ENCODE data around the gene SRC. TPM values are rescaled to one million over a fixed set of nuclear protein-coding genes. Genes with fewer than 3 reads are reported as not detected.
A peak's percentile ranks its signal among the peaks of the same experiment; 100 is the strongest.

SRC gene
- polyA plus RNA-seq, 1 of the 3 experiments (the other 2 are of a cell fraction) = 23.8 TPM

GRCh38 chr20:37408302-37409193 lies 62.6 kb downstream of the SRC start:
- Histone ChIP-seq H3K9me3 (no peaks in the 10 kb centered on the region), H3K4me2 (no peak overlapping the region), H3K9ac (no peak overlapping the region), H3K9me2 (no peaks in the 10 kb centered on the region), H3K4me1 (ENCODE audit: control insufficient read depth in 1 of 2, insufficient read depth in 2 of 2, low read depth in 1 of 2, low read length in 1 of 2) (peaks cover 0 to 49% of the 10 kb centered on the region in 2 experiments; a peak in 1 of 4 replicates), H3K36me3 (replicated peaks in 1 of 2; ENCODE audit: control insufficient read depth in 1 of 2, insufficient read depth in 2 of 2, low read length in 1 of 2) (peaks cover 0 to 5% of the 10 kb centered on the region in 2 experiments), H2AFZ (ENCODE audit: low read depth) (no peak overlapping the region), H3F3A (replicated peaks; ENCODE audit: insufficient read depth) (peaks cover 16% of the 10 kb centered on the region), H4K20me1 (ENCODE audit: insufficient read depth) (no peaks in the 10 kb centered on the region), H3K27ac (ENCODE audit: low read depth in 2 of 2, low read length in 1 of 2) (peak overlapping the region in 1 of 2 experiments; percentile 85; a peak in 2 of 4 replicates), H3K4me3 (ENCODE audit: low read depth in 2 of 2, low read length in 1 of 2) (no peak overlapping the region), H3K27me3 (ENCODE audit: insufficient read depth) (0 out of 2 replicates have a peak, but pooled peaks cover 4% of the 10 kb centered on the region), H3K79me2 (ENCODE audit: insufficient read depth) (no peaks in the 10 kb centered on the region)
- TF ChIP-seq GATA2 (CRISPR knock-in tag; IDR thresholded peaks at IDR 0.05) (0 out of 2 replicates have a peak, but pooled peaks have one; percentile 13), TCF12 (IDR thresholded peaks at IDR 0.05) (no peak)
- WGBS (ENCODE audit: low lambda C conversion rate) = 46% methylated on average over 23 of the region's 23 CpGs
- POLR2A ChIA-PET = interaction anchor here (1.6 kb wide), 1 partner anchor 12 kb away, joined by 6 read pairs; no protein-coding TSS in a partner anchor
- peak; percentile 75 for DNase-seq
- CTCF ChIA-PET = interaction anchor here (0.6 to 1.3 kb wide), 5 partner anchors 10 to 217 kb away, joined by 3 to 7 read pairs (median 3); partner anchors contain the start of gene MANBAL

GRCh38 chr20:37411408-37412219 lies 65.7 kb downstream of the SRC start:
- no peak overlapping the region for H3K9ac ChIP-seq
- peaks cover 0 to 36% of the 10 kb centered on the region in 2 experiments; a peak in 1 of 4 replicates for H3K4me1 ChIP-seq (ENCODE audit: control insufficient read depth in 1 of 2, insufficient read depth in 2 of 2, low read depth in 1 of 2, low read length in 1 of 2)
- H3K4me2 ChIP-seq = no peak overlapping the region
- H3K9me3 ChIP-seq = no peaks in the 10 kb centered on the region
- H3K79me2 ChIP-seq (ENCODE audit: insufficient read depth) = no peaks in the 10 kb centered on the region
- no peak for DNase-seq
- POLR2A ChIA-PET = no interaction called here
- no peaks in the 10 kb centered on the region for H3K36me3 ChIP-seq (replicated peaks in 1 of 2; ENCODE audit: control insufficient read depth in 1 of 2, insufficient read depth in 2 of 2, low read length in 1 of 2)
- CTCF ChIA-PET = interaction anchor here (0.8 kb wide), 1 partner anchor 26 kb away, joined by 4 read pairs; no protein-coding TSS in a partner anchor
- no peak overlapping the region for H3K4me3 ChIP-seq (ENCODE audit: low read depth in 2 of 2, low read length in 1 of 2)
- 0 out of 2 replicates have a peak, but pooled peaks cover 8% of the 10 kb centered on the region for H3K27me3 ChIP-seq (ENCODE audit: insufficient read depth)
- no peaks in the 10 kb centered on the region for H3K9me2 ChIP-seq
- H2AFZ ChIP-seq (ENCODE audit: low read depth) = no peak overlapping the region
- 78% methylated on average over 17 of the region's 17 CpGs for WGBS (ENCODE audit: low lambda C conversion rate)
- no peaks in the 10 kb centered on the region for H3F3A ChIP-seq (replicated peaks; ENCODE audit: insufficient read depth)
- H4K20me1 ChIP-seq (ENCODE audit: insufficient read depth) = no peaks in the 10 kb centered on the region
- H3K27ac ChIP-seq (ENCODE audit: low read depth in 2 of 2, low read length in 1 of 2) = no peak overlapping the region; a peak in 1 of 4 replicates
- TF ChIP-seq FOSL2 (IDR thresholded peaks at IDR 0.05; ENCODE audit: borderline replicate concordance, low read depth) (no peak), RXRA (IDR thresholded peaks at IDR 0.05; ENCODE audit: borderline replicate concordance, low read depth) (no peak), TAF1 (IDR thresholded peaks at IDR 0.05; ENCODE audit: borderline replicate concordance, low read depth, low read length) (no peak), MXI1 (IDR thresholded peaks at IDR 0.05; ENCODE audit: low read depth, low read length) (no peak), EZH2phosphoT487 (IDR thresholded peaks at IDR 0.05; ENCODE audit: borderline replicate concordance, low read depth) (no peak), GABPA (IDR thresholded peaks at IDR 0.05; ENCODE audit: low read depth) (no peak), USF2 (IDR thresholded peaks at IDR 0.05; ENCODE audit: borderline replicate concordance, low read depth, low read length) (no peak), RFX5 (IDR thresholded peaks at IDR 0.05; ENCODE audit: low read length) (no peak), JUND (IDR thresholded peaks at IDR 0.05) (no peak), PBX3 (IDR thresholded peaks at IDR 0.05) (no peak), REST (IDR thresholded peaks at IDR 0.05; ENCODE audit: low read depth, low read length) (no peak), CHD2 (IDR thresholded peaks at IDR 0.05; ENCODE audit: low read length, partially characterized antibody) (no peak), IRF3 (IDR thresholded peaks at IDR 0.05; ENCODE audit: low read depth, low read length) (no peak), POLR2AphosphoS5 (IDR thresholded peaks at IDR 0.05; ENCODE audit: low read depth, low read length) (no peak)

Data from SK-N-SH (cell line).